T-helper 1 cell treated with Interleukin-12 subunit alpha and Interleukin-12 subunit beta and Interleukin-4 antibody, amounts not matched to agents 30 μg/mL and 1 μg/mL, for 36 hours (primary cell): ENCODE results near the gene SLC25A22.

ENCODE experiments used
- H3K27ac Mint-ChIP-seq: one replicate; pipeline ENCODE4 v1.8.0; 2021; ENCODE audit warnings: mild to moderate bottlenecking, mixed read lengths
- H3K27me3 Mint-ChIP-seq: one replicate; pipeline ENCODE4 v1.8.0; 2021; ENCODE audit warnings: low read depth, mixed read lengths
- H3K36me3 Mint-ChIP-seq: one replicate; pipeline ENCODE4 v1.8.0; 2021; ENCODE audit warnings: low read depth, mixed read lengths
- H3K4me1 Mint-ChIP-seq: one replicate; pipeline ENCODE4 v1.8.0; 2021; ENCODE audit warnings: low read depth, mixed read lengths
- H3K4me3 Mint-ChIP-seq: one replicate; pipeline ENCODE4 v1.8.0; 2021; ENCODE audit warnings: mild to moderate bottlenecking, moderate library complexity, mixed read lengths
- H3K9me3 Mint-ChIP-seq: one replicate; pipeline ENCODE4 v1.8.0; 2021; ENCODE audit warnings: mixed read lengths

SLC25A22 gene

GRCh38 chr11:794013-794765, 3.9 kb downstream of the SLC25A22 start:
- Mint-ChIP-seq H3K9me3 (no peaks in the 10 kb centered on the region), H3K4me3 (no peak overlapping the region), H3K4me1 (peaks cover 8% of the 10 kb centered on the region), H3K27me3 (no peaks in the 10 kb centered on the region), H3K36me3 (peaks cover 4% of the 10 kb centered on the region), H3K27ac (peak overlapping the region; percentile 45)

DNA sequence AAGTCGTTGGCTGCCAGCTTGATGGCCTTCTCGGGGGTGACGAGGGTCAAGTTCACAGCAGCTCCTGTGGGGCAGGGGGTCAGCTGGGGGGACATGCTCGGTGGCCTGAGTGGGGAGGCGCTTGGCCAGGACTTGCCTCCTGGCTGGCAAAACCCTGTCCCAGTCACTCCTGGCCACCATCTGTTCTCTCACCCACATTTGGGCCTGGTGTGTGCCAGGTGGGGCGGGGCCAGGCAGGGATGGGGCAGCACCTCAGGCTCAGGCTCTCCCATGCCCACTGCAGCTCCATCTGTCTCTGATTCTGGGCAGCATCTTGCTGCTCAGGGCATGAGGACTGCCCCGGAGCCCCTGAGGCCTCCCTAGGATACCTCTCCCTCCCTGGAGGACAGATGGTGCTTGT, 4.5 kb downstream of the SLC25A22 start:
- no peaks in the 10 kb centered on the region for H3K9me3 Mint-ChIP-seq
- no peaks in the 10 kb centered on the region for H3K27me3 Mint-ChIP-seq
- peaks cover 4% of the 10 kb centered on the region for H3K36me3 Mint-ChIP-seq
- H3K4me1 Mint-ChIP-seq, result peaks cover 8% of the 10 kb centered on the region
- peak overlapping the region; percentile 45 for H3K27ac Mint-ChIP-seq
- H3K4me3 Mint-ChIP-seq, result no peak overlapping the region

DNA sequence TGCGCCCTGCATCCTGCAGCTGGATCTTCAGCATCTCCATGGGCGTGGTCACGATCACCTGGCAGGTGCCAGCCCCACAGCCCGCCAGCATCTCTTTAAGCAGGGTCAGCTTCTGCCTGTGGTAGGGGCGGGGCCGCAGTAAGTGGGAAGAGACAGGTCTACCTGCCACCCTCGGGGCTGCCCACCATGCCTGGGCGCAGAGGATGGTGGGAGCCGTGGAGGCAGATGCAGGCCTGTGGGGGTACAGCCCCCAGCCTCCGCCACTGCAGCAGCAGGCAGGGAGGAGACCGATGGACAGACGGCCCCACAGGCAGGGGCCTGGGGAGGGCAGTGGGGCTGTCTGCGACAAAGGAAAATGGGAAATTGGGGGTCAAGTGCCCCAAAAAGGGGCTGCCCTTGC, 5.2 kb downstream of the SLC25A22 start:
- H3K36me3 Mint-ChIP-seq, result peaks cover 4% of the 10 kb centered on the region
- H3K4me1 Mint-ChIP-seq, result peaks cover 8% of the 10 kb centered on the region
- H3K27me3 Mint-ChIP-seq, result no peaks in the 10 kb centered on the region
- H3K27ac Mint-ChIP-seq, result no peak overlapping the region
- no peaks in the 10 kb centered on the region for H3K9me3 Mint-ChIP-seq
- H3K4me3 Mint-ChIP-seq, result no peak overlapping the region

- Mint-ChIP-seq H3K4me3 (no peak overlapping the region), H3K27me3 (no peaks in the 10 kb centered on the region), H3K9me3 (no peaks in the 10 kb centered on the region), H3K36me3 (peaks cover 4% of the 10 kb centered on the region), H3K27ac (no peak overlapping the region), H3K4me1 (peaks cover 8% of the 10 kb centered on the region)
Observed at GRCh38 chr11:792535-792821, 5.6 kb downstream of the SLC25A22 start.

DNA sequence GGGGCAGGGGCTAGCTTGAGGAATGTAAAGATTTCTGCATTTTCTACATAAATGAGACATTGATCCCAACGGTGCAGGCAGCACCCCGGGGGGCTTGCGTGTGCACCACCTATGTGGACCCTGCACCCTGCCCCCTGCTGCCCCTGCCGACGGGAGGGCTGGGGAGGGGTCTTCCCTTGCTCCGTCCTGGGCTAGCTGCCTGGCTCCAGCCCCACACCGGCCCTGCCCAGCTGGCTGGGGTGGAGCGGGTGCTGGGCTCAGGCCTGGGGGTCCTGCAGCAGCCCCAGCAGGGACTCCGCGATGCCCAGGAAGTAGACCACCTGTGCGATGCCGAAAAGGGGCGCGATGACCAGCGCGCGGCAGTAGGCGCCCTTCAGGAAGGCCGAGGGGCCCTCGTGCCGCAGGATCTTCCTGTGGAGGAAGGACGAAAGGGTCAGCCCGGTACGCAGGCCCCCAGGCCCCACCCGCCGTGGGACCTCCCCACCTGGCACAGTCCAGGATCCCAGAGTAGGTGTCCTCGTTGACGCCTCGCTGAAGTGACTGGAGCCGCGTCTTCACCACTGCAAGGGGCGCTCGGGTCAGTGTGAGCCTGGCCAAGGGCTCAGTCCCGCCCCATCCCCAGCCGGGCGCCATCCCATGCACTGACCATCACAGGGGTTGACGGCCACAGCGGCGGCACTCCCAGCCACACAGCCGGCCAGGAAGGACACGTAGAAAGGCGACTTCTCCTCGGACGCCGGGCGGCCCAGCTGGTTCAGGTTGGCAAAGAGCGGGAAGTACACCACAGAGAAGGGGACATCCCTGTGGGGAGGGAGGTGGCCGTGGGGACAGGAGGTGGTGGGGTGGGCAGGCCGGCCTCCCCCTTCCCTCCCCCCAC, 6.2 kb downstream of the SLC25A22 start:
- peaks cover 4% of the 10 kb centered on the region for H3K36me3 Mint-ChIP-seq
- H3K27me3 Mint-ChIP-seq, result no peaks in the 10 kb centered on the region
- H3K9me3 Mint-ChIP-seq, result no peaks in the 10 kb centered on the region
- peaks cover 6% of the 10 kb centered on the region for H3K4me1 Mint-ChIP-seq
- H3K4me3 Mint-ChIP-seq, result no peak overlapping the region
- H3K27ac Mint-ChIP-seq, result no peak overlapping the region

- peaks cover under 1% of the 10 kb centered on the region for H3K4me1 Mint-ChIP-seq
- H3K9me3 Mint-ChIP-seq, result no peaks in the 10 kb centered on the region
- no peak overlapping the region for H3K27ac Mint-ChIP-seq
- no peak overlapping the region for H3K4me3 Mint-ChIP-seq
- no peaks in the 10 kb centered on the region for H3K27me3 Mint-ChIP-seq
- peaks cover 3% of the 10 kb centered on the region for H3K36me3 Mint-ChIP-seq
Observed at GRCh38 chr11:790721-791564, 7.1 kb downstream of the SLC25A22 start.

- Mint-ChIP-seq H3K27ac (no peak within 1 kb of the TSS), H3K27me3 (no peaks in the 10 kb centered on the region), H3K9me3 (no peaks in the 10 kb centered on the region), H3K4me3 (peak within 1 kb of the TSS; percentile 21), H3K36me3 (peaks cover 3% of the 10 kb centered on the region), H3K4me1 (no peaks in the 10 kb centered on the region)
Observed at GRCh38 chr11:789943-790342, 8.1 kb downstream of the SLC25A22 start, which contains the start of gene CEND1. Gene CEND1 (minus strand): TSS chr11:790090. CDS start chr11:788576, 1,514 bp downstream.

GRCh38 chr11:788953-789940, 8.8 kb downstream of the SLC25A22 start:
- H3K4me1 Mint-ChIP-seq, result no peaks in the 10 kb centered on the region
- no peaks in the 10 kb centered on the region for H3K9me3 Mint-ChIP-seq
- H3K36me3 Mint-ChIP-seq, result peaks cover 3% of the 10 kb centered on the region
- H3K4me3 Mint-ChIP-seq, result peak overlapping the region; percentile 21
- H3K27ac Mint-ChIP-seq, result no peak overlapping the region
- no peaks in the 10 kb centered on the region for H3K27me3 Mint-ChIP-seq

DNA sequence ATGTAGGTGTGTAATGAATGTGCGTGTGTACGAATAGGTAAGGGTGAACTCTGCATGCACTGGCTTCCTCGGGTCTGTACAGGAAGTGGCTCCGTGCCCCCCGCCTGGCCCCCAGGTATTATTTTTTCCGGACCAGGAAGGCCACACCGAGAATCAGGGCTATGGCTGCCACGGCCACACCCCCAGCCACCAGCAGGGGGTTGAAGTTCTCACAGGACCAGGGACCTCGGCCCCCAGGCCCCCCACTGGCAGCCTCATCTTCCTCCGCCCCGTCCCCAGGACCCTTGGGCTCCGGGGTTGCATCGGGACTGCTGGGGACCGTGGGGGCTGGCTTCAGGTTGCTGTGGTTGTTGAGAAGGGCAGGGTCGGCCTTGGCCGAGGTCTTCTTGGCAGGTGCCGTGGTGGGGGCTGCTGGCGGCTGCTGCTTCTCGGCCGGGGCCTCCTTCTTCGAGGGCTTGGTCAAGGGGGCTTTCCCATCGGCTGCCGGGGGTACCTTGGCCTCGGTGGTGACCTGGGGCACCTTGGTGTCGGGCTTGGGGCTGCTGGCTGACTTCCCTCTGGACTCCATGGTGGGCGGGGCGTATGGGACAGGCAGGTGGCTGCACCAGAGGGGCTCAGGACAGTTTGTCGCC, 10.0 kb downstream of the SLC25A22 start:
- no peaks in the 10 kb centered on the region for H3K9me3 Mint-ChIP-seq
- no peaks in the 10 kb centered on the region for H3K4me1 Mint-ChIP-seq
- no peak overlapping the region for H3K4me3 Mint-ChIP-seq
- no peaks in the 10 kb centered on the region for H3K27me3 Mint-ChIP-seq
- no peak overlapping the region for H3K27ac Mint-ChIP-seq
- H3K36me3 Mint-ChIP-seq, result peaks cover 5% of the 10 kb centered on the region

GRCh38 chr11:787084-787675, 10.9 kb downstream of the SLC25A22 start:
- no peaks in the 10 kb centered on the region for H3K9me3 Mint-ChIP-seq
- no peak overlapping the region for H3K27ac Mint-ChIP-seq

GRCh38 chr11:786235-787083, 11.6 kb downstream of the SLC25A22 start:
- Mint-ChIP-seq H3K36me3 (peaks cover 5% of the 10 kb centered on the region), H3K4me3 (no peak overlapping the region)

More at GRCh38 chr11:787084-787675, 10.9 kb downstream of the SLC25A22 start:
- Mint-ChIP-seq H3K36me3 (peaks cover 5% of the 10 kb centered on the region), H3K27me3 (no peaks in the 10 kb centered on the region), H3K4me1 (no peaks in the 10 kb centered on the region), H3K4me3 (no peak overlapping the region)

DNA sequence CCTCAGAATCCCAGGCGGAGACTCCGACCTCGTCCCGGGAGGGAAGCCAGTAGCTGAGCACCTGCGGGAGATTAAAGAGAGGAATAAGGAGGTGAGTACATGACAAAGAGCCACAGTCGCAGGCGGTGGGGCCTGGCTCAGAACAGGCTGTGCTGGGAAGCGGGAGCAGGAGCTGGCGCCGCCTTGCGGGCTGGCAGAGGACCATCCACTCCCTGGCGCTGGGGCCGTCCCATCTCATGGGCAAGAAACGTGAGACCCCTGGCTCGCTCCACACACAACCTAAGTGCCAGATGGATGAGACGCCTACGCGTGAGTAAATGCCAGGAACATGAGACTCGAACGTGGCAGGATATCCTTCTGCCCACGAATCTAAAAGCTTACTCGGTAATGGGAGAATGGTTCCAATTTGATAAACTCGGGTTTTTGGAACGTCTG, 14.5 kb downstream of the SLC25A22 start:
- no peaks in the 10 kb centered on the region for H3K9me3 Mint-ChIP-seq
- H3K36me3 Mint-ChIP-seq, result peaks cover 5% of the 10 kb centered on the region
- no peak overlapping the region for H3K27ac Mint-ChIP-seq
- H3K4me1 Mint-ChIP-seq, result no peaks in the 10 kb centered on the region
- no peak overlapping the region for H3K4me3 Mint-ChIP-seq
- H3K27me3 Mint-ChIP-seq, result no peaks in the 10 kb centered on the region

More at GRCh38 chr11:786235-787083, 11.6 kb downstream of the SLC25A22 start:
- no peaks in the 10 kb centered on the region for H3K27me3 Mint-ChIP-seq
- no peaks in the 10 kb centered on the region for H3K4me1 Mint-ChIP-seq
- no peaks in the 10 kb centered on the region for H3K9me3 Mint-ChIP-seq
- no peak overlapping the region for H3K27ac Mint-ChIP-seq
